IPS-20b (cell line): Measurements from ENCODE around the gene RAPGEF4.

Experiments
- H3K27ac ChIP-seq: one replicate; pipeline ENCODE4 v1.5.1; 2013; ENCODE audit warnings: low read length
- H3K27me3 ChIP-seq: 2 replicates; pipeline ENCODE4 v1.6.1; 2013; ENCODE audit warnings: mild to moderate bottlenecking, low read length, inconsistent platforms; ENCODE audit not compliant: insufficient read depth
- H3K36me3 ChIP-seq: 2 replicates; pipeline ENCODE4 v1.6.1; 2013; ENCODE audit warnings: low read depth, mild to moderate bottlenecking, inconsistent platforms, low read length, moderate library complexity; ENCODE audit not compliant: insufficient read depth
- H3K4me1 ChIP-seq: 2 replicates; pipeline ENCODE4 v1.6.1; 2013; ENCODE audit warnings: mild to moderate bottlenecking, control low read depth, inconsistent platforms, low read length, moderate library complexity; ENCODE audit not compliant: insufficient read depth
- H3K4me3 ChIP-seq: 2 replicates; pipeline ENCODE4 v1.5.1; 2013; ENCODE audit warnings: mild to moderate bottlenecking, low read length, inconsistent platforms
- H3K9ac ChIP-seq: 2 replicates; pipeline ENCODE4 v1.6.1; 2013; ENCODE audit warnings: low read depth, mild to moderate bottlenecking, inconsistent platforms, low read length, moderate library complexity
- H3K9me3 ChIP-seq: 2 replicates; pipeline ENCODE4 v1.6.1; 2013; ENCODE audit warnings: mild to moderate bottlenecking, low read depth, low read length, inconsistent platforms; ENCODE audit not compliant: insufficient read depth

RAPGEF4 gene

DNA sequence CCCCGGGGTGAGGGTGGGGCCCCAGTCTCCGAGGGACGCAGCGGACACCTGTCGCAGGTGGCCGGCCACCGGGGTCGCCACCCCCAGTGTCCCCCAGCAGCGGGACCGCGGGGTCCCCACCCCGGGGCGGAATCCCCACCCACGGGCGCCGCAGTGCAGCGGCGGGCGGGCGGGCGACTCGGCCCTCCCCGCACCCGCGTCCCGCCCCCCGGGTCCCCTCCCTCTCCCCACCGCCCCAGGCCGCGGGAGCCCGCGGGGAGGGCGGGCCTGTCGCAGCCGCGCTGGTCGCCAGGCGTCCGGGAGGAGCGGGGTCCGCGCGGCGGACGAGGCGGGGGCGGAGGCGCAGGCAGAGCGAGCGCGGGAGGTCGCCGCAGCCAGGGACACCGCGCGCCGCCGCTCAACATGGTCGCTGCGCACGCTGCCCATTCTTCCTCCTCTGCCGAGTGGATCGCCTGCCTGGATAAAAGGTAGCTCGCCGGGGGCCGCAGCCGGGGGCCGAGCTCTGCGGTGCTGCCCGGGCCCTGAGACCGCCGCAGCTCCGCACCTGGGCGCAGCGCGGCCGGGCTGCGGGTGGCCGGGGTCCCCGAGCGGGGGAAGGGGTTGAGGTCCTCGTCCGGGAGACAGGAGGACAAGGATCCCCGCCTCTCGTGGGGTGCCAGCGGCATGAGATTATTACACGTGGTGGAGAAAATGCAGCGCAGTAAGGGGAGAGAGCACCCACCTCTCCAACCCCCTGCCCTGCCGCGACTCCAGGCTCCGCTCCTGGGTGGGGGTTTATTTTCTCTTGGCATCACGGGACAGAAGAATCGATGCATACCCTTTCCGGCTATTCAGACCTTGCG, at the start of gene RAPGEF4:
TSS of gene RAPGEF4 (plus strand) at position 264 of the 842 bp plus-strand sequence. CDS start at position 403, 139 bp downstream.
- peak within 1 kb of the TSS; percentile 81 for H3K4me3 ChIP-seq

DNA sequence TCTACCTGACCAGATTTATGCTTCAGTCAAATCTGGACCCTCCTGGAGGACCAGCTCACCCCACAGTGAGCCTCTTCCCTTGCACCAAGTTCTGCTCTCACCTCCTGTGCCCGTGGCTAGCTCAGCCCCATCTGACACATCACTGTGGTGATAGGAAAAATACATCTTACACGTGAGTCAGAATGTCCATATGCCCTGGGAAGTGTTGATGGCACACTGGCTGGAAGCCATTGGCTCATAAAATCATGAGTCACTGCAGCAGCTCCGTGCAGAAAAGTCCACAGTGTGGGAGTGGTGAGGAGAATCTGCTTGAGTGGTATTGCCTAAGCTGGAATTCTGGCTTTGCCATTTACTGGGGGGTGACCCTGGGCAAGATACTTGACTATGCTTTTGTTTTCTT, 42.6 kb upstream of the RAPGEF4 start:
- Histone ChIP-seq H3K9ac (no peak overlapping the region), H3K9me3 (no peaks in the 10 kb centered on the region), H3K4me3 (no peak overlapping the region), H3K4me1 (no peaks in the 10 kb centered on the region), H3K27me3 (no peaks in the 10 kb centered on the region), H3K36me3 (no peaks in the 10 kb centered on the region), H3K27ac (no peak overlapping the region)

More for the DNA sequence above, at the start of gene RAPGEF4:
- Histone ChIP-seq H3K36me3 (no peaks in the 10 kb centered on the region), H3K9ac (peak within 1 kb of the TSS; percentile 61; the same call in 1 of the 2 replicates), H3K9me3 (no peaks in the 10 kb centered on the region), H3K27ac (no peak within 1 kb of the TSS), H3K4me1 (no peaks in the 10 kb centered on the region), H3K27me3 (peaks cover 47% of the 10 kb centered on the region)

DNA sequence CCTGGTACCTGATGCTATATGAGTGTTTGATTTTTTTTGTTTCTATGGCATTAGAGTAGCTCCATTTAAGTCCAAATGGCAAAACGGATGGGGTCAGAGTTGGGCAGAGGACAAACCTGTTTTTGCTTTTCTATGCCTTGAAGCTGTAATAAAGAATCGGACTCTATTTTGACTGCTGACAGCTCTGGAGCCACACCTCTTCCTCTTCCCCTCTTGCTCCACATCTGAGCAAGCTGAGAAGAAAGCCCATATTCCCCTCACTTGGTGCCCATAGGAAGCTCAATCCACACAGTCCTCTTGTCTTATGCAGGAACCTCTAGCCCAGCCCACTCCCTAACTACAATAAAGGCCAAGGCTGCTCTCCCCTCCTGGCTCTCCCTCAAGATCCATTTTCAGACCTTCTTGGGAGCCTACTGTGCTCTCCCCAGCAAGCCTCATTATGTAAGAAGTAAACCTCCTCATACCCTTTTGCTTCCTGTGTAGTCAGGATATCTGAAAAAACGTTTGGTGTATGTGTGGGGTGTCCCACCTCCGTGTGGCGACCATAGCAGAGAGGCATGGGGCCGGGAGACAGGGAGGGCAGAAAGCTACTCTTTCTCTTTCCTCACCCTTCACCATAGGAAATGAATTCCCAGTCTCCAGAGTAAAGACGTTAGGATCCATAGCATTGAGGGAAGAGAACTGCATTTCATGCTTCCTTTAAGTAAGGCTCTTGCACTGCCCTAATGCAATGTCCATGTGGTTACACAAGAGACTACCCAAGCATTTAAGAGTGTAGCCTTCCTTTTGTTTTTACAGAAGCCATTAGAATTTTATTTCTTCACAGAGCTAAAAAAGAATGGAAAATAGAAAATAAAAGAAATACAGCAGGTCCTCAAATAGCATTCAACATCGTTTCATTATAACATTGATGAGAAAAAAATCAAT, 41.9 kb upstream of the RAPGEF4 start:
- no peak overlapping the region for H3K27ac ChIP-seq
- H3K9me3 ChIP-seq, result no peaks in the 10 kb centered on the region
- no peak overlapping the region for H3K4me3 ChIP-seq
- H3K4me1 ChIP-seq, result no peaks in the 10 kb centered on the region
- no peaks in the 10 kb centered on the region for H3K36me3 ChIP-seq
- H3K9ac ChIP-seq, result no peak overlapping the region
- no peaks in the 10 kb centered on the region for H3K27me3 ChIP-seq

DNA sequence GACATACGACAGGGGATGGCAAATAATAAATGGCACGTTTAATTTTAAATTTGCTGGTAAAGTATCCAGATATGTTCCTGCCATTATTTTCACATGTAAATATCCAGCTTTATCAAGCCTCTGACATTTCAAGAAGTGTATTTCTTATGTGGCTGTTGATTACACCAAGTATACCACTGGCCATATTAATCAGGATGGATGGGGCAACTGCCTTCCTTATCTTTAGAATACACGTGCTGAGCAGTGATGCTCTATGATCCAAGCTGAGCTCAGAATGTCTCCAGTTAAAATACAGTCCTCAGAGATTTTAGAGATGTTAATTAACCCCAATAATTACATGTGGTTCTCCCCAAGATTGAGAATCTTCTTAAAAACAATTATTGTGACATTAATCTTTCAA, 38.3 kb upstream of the RAPGEF4 start:
- Histone ChIP-seq H3K9ac (no peak overlapping the region), H3K4me1 (no peaks in the 10 kb centered on the region), H3K27me3 (no peaks in the 10 kb centered on the region), H3K9me3 (no peaks in the 10 kb centered on the region; the same call in 1 of the 2 replicates), H3K36me3 (no peaks in the 10 kb centered on the region), H3K4me3 (no peak overlapping the region), H3K27ac (no peak overlapping the region)

DNA sequence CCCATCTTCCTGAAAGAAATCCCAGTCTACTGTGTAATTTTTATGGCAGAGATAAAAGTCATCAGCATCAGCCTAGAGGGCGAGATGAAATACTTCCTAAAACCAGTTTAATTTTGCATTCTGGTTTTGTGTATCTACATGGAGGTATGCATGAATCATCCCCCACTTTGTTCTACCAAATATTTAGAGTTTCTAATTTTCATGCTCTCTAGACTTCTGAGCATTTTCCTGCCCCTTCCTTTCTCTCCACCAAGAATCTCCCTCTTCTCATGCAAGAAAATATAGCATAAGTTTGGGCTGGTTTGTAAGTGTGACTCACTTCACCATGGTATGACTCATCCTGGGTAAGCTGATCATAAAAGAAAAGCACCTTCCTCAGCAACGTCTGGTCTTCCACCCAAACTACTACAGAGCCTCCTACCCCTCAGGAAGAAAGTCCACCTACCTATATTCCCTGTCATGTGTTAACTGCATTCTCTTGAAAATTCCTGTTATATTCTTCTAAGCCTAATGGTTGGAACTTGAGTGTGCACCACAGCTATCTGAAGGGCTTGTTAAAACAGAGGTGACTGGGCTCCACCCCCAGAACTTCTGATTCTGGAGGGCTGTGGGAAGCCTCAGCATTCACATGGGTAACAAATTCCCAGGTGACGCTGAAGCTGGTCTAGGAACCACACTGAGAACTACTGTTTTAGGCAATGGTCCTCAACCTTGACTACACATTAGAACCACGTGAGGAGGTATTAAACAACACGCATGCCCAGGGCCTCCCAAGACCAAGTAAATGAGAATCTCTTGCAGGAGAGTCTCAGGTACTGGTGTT, 37.4 kb upstream of the RAPGEF4 start:
- Histone ChIP-seq H3K36me3 (no peaks in the 10 kb centered on the region), H3K9me3 (no peaks in the 10 kb centered on the region; the same call in 1 of the 2 replicates), H3K9ac (no peak overlapping the region), H3K4me1 (no peaks in the 10 kb centered on the region), H3K4me3 (no peak overlapping the region), H3K27ac (no peak overlapping the region), H3K27me3 (no peaks in the 10 kb centered on the region)

DNA sequence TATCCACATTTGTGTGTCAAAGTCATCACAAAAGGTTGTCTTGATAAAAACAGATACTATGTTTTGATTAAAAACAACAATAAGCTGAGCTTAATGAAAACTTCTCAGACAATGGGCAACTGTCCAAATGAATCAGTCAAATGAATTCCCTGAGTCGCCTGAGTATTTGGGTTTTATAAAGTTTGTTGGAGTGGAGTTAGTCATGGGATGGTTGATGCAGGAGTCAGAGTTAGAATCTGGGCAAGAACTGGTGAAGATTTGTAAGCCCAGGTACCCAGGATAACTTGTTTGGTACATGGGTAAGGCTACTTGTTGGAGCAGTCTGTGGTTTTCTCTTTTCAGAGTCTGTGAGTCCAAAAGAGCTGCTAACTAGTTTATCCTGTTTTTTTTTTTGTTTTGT, 34.4 kb upstream of the RAPGEF4 start:
- H3K9me3 ChIP-seq, result no peaks in the 10 kb centered on the region; the same call in 1 of the 2 replicates
- H3K36me3 ChIP-seq, result no peaks in the 10 kb centered on the region
- no peaks in the 10 kb centered on the region for H3K27me3 ChIP-seq
- no peaks in the 10 kb centered on the region for H3K4me1 ChIP-seq
- no peak overlapping the region for H3K4me3 ChIP-seq
- H3K27ac ChIP-seq, result no peak overlapping the region
- H3K9ac ChIP-seq, result no peak overlapping the region

DNA sequence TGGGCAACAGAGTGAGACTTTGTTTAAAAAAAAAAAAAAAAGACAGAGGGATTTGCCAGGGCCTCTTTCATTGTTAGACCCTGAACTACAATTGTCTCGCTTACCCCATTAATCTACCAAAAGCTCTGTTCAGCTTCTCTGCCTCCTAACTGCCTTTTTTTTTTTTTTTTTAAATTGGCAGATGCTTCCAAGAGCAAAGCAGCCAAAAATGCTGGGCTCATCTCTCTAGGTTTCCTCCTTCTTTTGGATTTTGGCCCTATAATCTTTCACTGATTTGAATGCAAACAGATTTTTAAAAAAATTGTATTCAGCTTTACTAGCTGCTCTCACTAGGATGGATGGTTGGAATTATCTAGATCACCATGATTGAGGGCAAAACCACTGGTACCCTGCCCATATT, 33.2 kb upstream of the RAPGEF4 start:
- Histone ChIP-seq H3K4me1 (no peaks in the 10 kb centered on the region), H3K27me3 (no peaks in the 10 kb centered on the region), H3K36me3 (no peaks in the 10 kb centered on the region), H3K9ac (no peak overlapping the region), H3K27ac (no peak overlapping the region), H3K9me3 (no peaks in the 10 kb centered on the region; the same call in 1 of the 2 replicates), H3K4me3 (no peak overlapping the region)

DNA sequence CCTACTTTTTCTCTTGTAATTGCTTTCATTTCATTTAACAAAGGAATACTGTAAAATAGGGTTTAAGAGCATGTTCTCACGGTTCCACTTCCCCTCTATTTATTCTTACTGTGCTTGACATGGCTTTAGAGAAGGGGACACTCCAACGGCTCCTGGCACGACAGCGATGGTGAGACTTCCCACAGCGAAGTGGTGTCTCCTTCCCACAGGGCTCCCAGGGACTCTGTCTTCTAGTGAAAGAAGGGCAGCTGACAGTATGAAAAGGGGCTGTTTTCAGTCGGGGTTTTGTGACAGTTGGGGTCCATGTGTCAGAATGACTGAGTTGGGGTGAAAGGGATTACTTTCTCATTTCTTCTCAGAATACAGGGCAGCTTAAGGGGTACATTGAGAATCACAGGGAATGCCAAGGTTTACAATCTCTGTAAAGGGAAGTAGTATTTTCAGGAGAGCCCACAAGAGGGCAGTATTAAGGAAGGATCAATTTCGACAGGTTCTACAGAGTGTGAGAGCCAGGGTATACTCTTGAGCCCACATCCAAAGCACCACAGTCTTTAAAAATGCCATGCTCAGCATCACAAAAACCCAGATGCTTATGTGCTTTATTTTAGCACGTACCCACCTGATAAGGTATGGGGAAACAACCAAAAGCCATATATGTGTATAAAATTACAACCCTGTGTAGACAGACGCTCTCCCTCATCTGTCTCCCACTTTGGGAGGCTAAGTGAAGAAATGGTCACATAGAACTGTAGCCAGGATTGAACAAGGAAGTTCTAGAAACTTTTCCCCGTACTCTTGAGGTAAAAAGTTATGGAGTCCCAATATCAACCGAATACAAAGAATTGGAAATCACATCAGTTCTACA, 31.3 kb upstream of the RAPGEF4 start:
- Histone ChIP-seq H3K27me3 (no peaks in the 10 kb centered on the region), H3K9ac (no peak overlapping the region), H3K4me1 (no peaks in the 10 kb centered on the region), H3K27ac (no peak overlapping the region), H3K9me3 (no peaks in the 10 kb centered on the region; the same call in 1 of the 2 replicates), H3K36me3 (no peaks in the 10 kb centered on the region), H3K4me3 (no peak overlapping the region)

DNA sequence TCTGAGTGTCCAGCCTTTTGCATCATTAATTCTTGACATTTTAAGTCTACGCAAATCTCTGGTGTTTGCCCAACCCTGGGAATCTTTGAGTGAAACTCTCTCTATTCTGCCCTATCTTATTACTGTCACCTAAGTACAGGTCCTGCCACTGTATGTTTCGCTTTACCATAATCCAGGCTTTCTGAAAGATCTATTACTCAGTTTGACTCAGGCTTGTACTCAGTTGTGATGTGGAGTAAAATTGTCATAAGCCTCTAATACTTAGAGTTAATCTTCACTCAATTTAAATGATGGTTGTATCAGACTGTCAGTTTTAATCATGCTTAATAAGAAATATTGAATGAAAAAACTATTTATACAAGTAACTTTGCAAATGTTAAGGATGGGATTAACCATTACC, 30.3 kb upstream of the RAPGEF4 start:
- Histone ChIP-seq H3K4me3 (no peak overlapping the region), H3K9ac (no peak overlapping the region), H3K27me3 (no peaks in the 10 kb centered on the region), H3K36me3 (no peaks in the 10 kb centered on the region), H3K27ac (no peak overlapping the region), H3K4me1 (no peaks in the 10 kb centered on the region), H3K9me3 (no peaks in the 10 kb centered on the region)

DNA sequence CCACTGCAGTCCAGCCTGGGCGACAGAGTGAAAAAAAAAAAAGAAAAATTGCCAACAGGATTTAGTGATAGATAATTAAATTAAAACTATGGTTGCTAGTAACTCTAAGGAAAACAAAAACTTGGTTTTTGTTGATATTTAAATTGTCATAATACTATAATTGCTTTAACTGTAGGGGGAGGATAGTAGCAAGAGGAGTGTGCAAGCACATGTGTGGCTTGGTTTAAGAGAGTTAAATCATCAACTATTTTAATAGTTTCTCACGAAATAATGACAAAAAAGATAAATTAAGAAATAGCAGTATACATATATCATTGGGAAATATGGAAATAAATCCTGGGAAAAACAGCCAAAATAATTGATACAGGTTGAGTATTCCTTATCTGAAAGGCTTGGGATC, 27.4 kb upstream of the RAPGEF4 start:
- H3K27me3 ChIP-seq, result no peaks in the 10 kb centered on the region
- no peak overlapping the region for H3K4me3 ChIP-seq
- 0 out of 2 replicates have a peak, but pooled peaks cover 3% of the 10 kb centered on the region for H3K9me3 ChIP-seq
- H3K36me3 ChIP-seq, result no peaks in the 10 kb centered on the region
- H3K4me1 ChIP-seq, result no peaks in the 10 kb centered on the region
- no peak overlapping the region for H3K9ac ChIP-seq
- no peak overlapping the region for H3K27ac ChIP-seq
